MM.1S (cell line): Measurements from ENCODE around the gene CHD6.

Experiments used
- EZH2phosphoT487 ChIP-seq: fragments of 300-600 bp; sonication (generic); IDR thresholded peaks from 2 replicates; pipeline ENCODE4 v1.6.1; 2018; ENCODE audit warnings: antibody characterized with exemption, low read length
- TF ChIP-seq, protein P1 (sequence below): fragments of 300-600 bp; sonication (generic); IDR thresholded peaks from 2 replicates; pipeline ENCODE4 v1.5.1; 2016; ENCODE audit warnings: antibody characterized with exemption, low read length, mixed read lengths

DNA sequence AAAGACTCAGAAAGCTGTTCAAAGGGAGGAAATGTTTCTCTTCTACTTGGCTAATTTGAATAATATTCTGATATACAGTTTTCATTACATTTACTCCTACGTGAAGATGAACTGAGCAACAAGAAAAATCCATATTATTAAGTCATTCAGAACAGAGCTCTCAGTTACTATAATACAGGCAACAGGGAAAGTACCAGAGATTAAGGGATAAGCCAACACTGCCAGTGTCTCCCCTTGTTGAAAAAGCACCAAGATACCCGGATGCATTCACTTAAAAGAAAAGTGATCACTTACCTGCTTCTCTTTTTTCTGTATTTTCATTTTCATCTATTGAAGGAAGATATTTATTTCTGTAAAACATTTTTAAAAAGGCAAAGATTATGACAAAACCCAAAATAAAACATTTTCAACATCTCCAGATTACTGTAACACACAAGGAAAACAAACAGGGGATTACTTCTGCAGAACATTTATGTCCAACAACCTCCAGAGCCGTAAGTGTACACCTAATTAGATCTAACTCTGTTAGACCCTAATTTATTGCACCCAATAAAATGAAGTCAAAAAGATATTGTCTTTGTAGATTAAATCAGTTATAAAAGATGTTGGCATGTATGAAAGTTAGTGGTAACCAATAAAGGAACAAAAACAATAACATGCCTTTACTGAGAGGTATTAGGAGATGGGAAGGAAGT is 67.0 kb downstream of the CHD6 start:
- TF ChIP-seq, protein P1, sequence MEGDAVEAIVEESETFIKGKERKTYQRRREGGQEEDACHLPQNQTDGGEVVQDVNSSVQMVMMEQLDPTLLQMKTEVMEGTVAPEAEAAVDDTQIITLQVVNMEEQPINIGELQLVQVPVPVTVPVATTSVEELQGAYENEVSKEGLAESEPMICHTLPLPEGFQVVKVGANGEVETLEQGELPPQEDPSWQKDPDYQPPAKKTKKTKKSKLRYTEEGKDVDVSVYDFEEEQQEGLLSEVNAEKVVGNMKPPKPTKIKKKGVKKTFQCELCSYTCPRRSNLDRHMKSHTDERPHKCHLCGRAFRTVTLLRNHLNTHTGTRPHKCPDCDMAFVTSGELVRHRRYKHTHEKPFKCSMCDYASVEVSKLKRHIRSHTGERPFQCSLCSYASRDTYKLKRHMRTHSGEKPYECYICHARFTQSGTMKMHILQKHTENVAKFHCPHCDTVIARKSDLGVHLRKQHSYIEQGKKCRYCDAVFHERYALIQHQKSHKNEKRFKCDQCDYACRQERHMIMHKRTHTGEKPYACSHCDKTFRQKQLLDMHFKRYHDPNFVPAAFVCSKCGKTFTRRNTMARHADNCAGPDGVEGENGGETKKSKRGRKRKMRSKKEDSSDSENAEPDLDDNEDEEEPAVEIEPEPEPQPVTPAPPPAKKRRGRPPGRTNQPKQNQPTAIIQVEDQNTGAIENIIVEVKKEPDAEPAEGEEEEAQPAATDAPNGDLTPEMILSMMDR = no peak
- no peak for TF ChIP-seq EZH2phosphoT487
